Measurements from ENCODE around the gene NIN.

The NIN gene

DNA sequence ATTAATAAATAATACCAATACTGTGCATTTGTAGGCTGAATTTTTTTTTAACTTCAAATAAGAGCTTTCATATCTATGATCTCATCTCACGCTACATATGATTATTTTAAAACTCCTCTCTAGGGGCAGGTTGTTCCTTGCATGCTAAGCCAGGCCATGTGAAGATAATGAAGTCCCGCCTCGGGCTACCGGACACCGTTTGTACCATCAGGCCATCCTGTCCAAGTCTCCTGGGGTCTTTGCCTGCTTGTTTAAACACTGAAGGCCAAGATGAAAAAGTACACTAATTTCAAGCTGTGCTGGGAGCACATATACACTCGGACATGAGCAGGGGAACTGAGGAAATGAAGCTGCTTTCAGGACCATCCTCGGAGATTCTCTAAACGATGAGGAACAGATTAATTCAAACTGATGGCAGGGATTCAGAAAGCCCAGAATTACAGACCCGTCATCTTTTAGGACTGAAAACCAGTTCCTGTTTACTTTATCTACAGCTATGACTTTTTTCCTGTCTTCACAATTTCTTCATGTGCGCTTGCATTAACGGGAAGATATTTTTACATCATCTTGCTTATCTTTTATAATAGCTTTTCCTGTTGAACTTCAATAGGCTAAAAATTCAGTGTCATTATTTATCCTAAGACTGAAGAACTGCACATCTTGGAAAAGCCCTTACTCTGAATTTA is 34.6 kb upstream of the NIN start:
- DNase-seq (ENCODE audit: low spot score) = no peak
- TF ChIP-seq, protein P1, sequence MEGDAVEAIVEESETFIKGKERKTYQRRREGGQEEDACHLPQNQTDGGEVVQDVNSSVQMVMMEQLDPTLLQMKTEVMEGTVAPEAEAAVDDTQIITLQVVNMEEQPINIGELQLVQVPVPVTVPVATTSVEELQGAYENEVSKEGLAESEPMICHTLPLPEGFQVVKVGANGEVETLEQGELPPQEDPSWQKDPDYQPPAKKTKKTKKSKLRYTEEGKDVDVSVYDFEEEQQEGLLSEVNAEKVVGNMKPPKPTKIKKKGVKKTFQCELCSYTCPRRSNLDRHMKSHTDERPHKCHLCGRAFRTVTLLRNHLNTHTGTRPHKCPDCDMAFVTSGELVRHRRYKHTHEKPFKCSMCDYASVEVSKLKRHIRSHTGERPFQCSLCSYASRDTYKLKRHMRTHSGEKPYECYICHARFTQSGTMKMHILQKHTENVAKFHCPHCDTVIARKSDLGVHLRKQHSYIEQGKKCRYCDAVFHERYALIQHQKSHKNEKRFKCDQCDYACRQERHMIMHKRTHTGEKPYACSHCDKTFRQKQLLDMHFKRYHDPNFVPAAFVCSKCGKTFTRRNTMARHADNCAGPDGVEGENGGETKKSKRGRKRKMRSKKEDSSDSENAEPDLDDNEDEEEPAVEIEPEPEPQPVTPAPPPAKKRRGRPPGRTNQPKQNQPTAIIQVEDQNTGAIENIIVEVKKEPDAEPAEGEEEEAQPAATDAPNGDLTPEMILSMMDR (IDR thresholded peaks at IDR 0.05; ENCODE audit: extremely low read depth, insufficient read depth, missing control alignments) = no peak
- in situ Hi-C loops (cut with MboI; ENCODE audit: low pct_unique_long_range_greater_than_20kb, low sequenced_read_pairs, unreplicated experiment) = loop anchor here (25.0 kb wide), 1 partner anchor 278 kb away; no protein-coding TSS in a partner anchor

DNA sequence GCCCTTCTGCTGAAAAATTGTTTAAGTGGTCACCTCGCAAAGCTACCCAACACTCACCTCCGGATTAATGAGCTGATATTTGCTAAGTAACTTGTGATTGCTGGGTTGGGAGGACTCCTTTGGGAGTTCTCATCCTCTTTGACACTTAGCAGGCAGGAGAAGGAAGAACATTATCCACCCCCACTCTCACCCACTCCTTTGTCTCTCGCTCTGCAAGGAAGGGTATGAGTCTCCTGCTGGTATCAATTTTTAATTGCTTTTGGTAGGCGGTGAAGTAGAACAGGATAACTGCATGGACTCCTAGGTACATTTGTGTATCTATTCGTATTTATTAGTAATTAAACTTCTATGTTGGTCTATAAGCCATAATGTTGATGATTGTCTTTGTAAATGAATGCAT is 34.0 kb upstream of the NIN start:
- TF ChIP-seq, protein P1 (IDR thresholded peaks at IDR 0.05; ENCODE audit: extremely low read depth, insufficient read depth, missing control alignments) = no peak
- no peak for DNase-seq (ENCODE audit: low spot score)
- in situ Hi-C loops (cut with MboI; ENCODE audit: low pct_unique_long_range_greater_than_20kb, low sequenced_read_pairs, unreplicated experiment) = loop anchor here (25.0 kb wide), 1 partner anchor 278 kb away; no protein-coding TSS in a partner anchor

DNA sequence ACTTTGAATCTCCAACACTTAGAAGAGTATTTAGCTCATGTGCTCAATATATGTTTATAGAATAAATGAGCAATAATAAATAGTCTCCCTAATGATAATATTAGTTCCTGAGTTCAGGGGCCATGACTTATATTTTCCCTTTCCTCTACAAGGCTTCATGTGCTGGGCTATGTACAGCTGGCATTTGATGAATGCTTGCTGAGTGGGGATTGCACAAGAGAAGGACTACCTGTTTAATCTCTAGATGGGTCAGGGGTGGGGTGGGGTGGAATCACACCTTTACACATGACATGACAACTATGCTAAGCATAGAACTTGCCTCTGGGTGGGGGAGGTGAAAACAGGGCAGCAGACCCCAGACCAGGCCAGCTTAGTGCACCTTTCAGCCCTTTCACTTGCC is 33.3 kb upstream of the NIN start:
- DNase-seq (ENCODE audit: low spot score) = no peak
- TF ChIP-seq, protein P1 (IDR thresholded peaks at IDR 0.05; ENCODE audit: extremely low read depth, insufficient read depth, missing control alignments) = no peak
- in situ Hi-C loops (cut with MboI; ENCODE audit: low pct_unique_long_range_greater_than_20kb, low sequenced_read_pairs, unreplicated experiment) = loop anchor here (25.0 kb wide), 1 partner anchor 277 kb away; no protein-coding TSS in a partner anchor

DNA sequence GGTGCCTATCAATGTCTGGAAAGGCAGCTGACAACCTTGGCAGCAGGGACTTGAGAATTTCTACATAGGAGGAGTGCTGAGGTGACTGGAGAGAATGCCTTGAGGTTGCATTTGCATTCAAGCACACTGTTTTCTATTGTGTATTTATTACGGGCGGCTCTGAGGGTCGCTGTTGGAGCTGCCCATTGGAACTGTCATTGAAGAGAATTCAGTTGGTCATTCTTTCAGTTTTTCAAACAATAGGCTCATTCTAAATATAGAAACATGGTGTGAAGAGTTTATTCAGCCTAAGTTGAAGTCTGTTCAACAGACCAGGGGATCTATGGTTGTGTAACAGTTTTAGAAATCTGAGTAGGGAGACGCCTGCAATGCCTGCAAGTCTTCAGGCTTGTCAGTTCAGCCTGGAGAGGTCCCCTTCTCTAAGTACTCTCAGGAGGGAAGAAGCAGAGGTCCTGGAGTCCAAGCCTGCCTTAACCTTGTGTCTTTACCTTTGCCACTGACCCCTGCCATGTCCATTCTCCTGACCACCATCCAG is 31.1 kb upstream of the NIN start:
- in situ Hi-C loops (cut with MboI; ENCODE audit: low pct_unique_long_range_greater_than_20kb, low sequenced_read_pairs, unreplicated experiment) = loop anchor here (25.0 kb wide), 1 partner anchor 275 kb away; no protein-coding TSS in a partner anchor
- DNase-seq (ENCODE audit: low spot score) = no peak
- TF ChIP-seq, protein P1 (IDR thresholded peaks at IDR 0.05; ENCODE audit: extremely low read depth, insufficient read depth, missing control alignments) = no peak

DNA sequence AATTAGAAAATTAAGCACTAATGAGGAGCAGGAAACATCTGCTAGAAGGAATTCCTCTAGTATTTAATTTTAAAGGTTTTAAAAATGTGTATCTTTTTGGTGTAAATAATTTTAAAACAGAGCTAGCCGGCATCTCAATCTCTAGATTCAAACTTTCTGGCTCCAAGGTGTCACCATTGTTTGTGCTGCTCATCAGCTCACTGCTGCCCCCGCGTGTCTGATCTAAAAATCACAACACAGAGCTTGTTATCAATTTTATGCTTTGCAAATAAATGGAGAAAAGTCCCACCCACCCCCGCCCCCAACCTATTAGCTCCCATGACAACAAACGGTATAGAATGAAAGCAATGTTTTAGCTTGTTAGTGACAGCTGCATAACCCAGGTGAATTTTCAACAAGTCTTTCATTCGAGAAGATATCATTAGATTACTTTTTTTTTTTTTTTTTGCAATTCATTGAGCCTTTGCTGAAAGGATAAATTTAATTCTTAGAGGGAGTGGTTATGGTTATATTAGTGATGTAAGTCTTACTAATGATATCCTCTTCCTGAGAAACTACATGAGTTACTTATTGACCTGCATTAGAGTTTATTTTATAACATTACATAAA is 29.6 kb upstream of the NIN start:
- peak; percentile 83 for DNase-seq (ENCODE audit: low spot score)
- TF ChIP-seq, protein P1 (IDR thresholded peaks at IDR 0.05; ENCODE audit: extremely low read depth, insufficient read depth, missing control alignments) = peak; percentile 73
- in situ Hi-C loops (cut with MboI; ENCODE audit: low pct_unique_long_range_greater_than_20kb, low sequenced_read_pairs, unreplicated experiment) = loop anchor here (25.0 kb wide), 1 partner anchor 273 kb away; no protein-coding TSS in a partner anchor

DNA sequence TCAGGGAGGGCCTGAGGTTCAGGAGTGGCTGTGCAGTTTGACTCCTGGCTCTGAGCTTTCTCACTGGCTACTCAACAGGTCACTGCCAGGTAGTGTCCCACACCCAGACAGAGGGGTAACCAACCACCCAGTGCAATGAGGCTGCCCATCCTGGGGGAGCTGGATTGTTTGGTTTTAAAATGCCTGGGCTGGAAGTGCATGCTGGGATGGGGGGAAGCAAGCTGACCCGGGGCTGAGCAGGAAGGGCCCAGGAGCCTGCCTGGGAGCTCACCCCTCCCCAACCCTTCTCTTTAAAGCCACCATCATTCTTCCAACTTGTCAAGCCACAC is 28.3 kb upstream of the NIN start:
- TF ChIP-seq, protein P1 (IDR thresholded peaks at IDR 0.05; ENCODE audit: extremely low read depth, insufficient read depth, missing control alignments) = no peak
- DNase-seq (ENCODE audit: low spot score) = no peak
- in situ Hi-C loops (cut with MboI; ENCODE audit: low pct_unique_long_range_greater_than_20kb, low sequenced_read_pairs, unreplicated experiment) = loop anchor here (10.0 to 25.0 kb wide), 2 partner anchors 74 to 272 kb away; no protein-coding TSS in a partner anchor
